NT2/D1 (cell line): ENCODE measurements around the gene NPAS3.

ENCODE experiments used
- SUZ12 ChIP-seq: IDR thresholded peaks from 2 replicates; pipeline ENCODE4 v1.6.1; 2011; ENCODE audit not compliant: insufficient read length, insufficient read depth; ENCODE audit errors: extremely low read depth
- ZNF274 ChIP-seq: IDR thresholded peaks from 2 replicates; pipeline ENCODE4 v1.6.1; 2011; ENCODE audit warnings: mild to moderate bottlenecking, low read depth, low read length

GRCh38 chr14:33454707-33455106, 516.0 kb downstream of the NPAS3 start:
- TF ChIP-seq ZNF274 (no peak), SUZ12 (no peak)
